ENCODE data around the gene ITGA6. TPM values are rescaled to one million over a fixed set of nuclear protein-coding genes. Genes with fewer than 3 reads are reported as not detected.
A peak's percentile ranks its signal among the peaks of the same experiment; 100 is the strongest.

The ITGA6 gene
- total RNA-seq, 1 experiment from 2014 or later: 181 TPM

DNA sequence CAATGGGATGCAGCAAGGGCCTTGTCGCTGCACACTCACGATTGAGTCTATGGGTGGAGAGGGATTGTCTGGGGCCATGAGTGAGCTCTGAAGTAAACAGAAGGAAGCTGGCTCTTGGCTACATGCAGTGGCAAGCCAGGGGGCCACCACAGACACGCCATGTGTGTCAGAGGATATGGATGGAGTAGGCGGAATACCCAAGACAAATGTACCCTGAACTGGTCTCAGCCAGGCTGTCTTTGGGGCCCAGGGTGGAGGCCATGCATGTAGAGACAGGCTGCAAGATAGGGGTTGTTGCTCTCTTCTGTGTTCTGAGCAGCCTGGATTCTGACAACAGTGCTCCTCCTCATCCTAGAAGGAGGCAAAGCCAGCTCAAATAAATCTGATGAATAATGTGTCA lies 24.0 kb upstream of the ITGA6 start:
- H3K27ac ChIP-seq (ENCODE audit: low read length): no peak overlapping the region
- intact Hi-C loops (cut with micrococcal nuclease): no loop called here
- ChIA-PET POLR2A (ENCODE audit: unreplicated experiment) (no interaction called here), CTCF (no interaction called here)
- H3K4me1 ChIP-seq (ENCODE audit: insufficient read depth, low read length): peaks cover 10% of the 10 kb centered on the region; the same call in 1 of the 2 replicates
- no peak overlapping the region for H3K4me2 ChIP-seq (ENCODE audit: low read length)
- TF ChIP-seq EZH2 (IDR thresholded peaks at IDR 0.05; ENCODE audit: low read length, unreplicated experiment) (no peak), EZH2phosphoT487 (IDR thresholded peaks at IDR 0.05; ENCODE audit: borderline replicate concordance, low read length) (no peak)
- TF ChIP-seq, protein P1, sequence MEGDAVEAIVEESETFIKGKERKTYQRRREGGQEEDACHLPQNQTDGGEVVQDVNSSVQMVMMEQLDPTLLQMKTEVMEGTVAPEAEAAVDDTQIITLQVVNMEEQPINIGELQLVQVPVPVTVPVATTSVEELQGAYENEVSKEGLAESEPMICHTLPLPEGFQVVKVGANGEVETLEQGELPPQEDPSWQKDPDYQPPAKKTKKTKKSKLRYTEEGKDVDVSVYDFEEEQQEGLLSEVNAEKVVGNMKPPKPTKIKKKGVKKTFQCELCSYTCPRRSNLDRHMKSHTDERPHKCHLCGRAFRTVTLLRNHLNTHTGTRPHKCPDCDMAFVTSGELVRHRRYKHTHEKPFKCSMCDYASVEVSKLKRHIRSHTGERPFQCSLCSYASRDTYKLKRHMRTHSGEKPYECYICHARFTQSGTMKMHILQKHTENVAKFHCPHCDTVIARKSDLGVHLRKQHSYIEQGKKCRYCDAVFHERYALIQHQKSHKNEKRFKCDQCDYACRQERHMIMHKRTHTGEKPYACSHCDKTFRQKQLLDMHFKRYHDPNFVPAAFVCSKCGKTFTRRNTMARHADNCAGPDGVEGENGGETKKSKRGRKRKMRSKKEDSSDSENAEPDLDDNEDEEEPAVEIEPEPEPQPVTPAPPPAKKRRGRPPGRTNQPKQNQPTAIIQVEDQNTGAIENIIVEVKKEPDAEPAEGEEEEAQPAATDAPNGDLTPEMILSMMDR (conservative IDR thresholded peaks at IDR 0.05; ENCODE audit: low read depth, low read length): no peak
- H3K79me2 ChIP-seq (ENCODE audit: low read length): no peaks in the 10 kb centered on the region
- no peaks in the 10 kb centered on the region for H3K9me2 ChIP-seq (replicated peaks; ENCODE audit: low read length)
- no peak overlapping the region for H3K9ac ChIP-seq (ENCODE audit: low read length)
- H3K4me3 ChIP-seq (ENCODE audit: low read length): no peak overlapping the region
- no peak overlapping the region for H2AFZ ChIP-seq (ENCODE audit: low read length)
- ATAC-seq (no peak), DNase-seq (no peak)
- H3K9me3 ChIP-seq (ENCODE audit: low read length): no peaks in the 10 kb centered on the region
- no peaks in the 10 kb centered on the region for H3K27me3 ChIP-seq (ENCODE audit: low read length)
- H4K20me1 ChIP-seq (ENCODE audit: low read length): no peaks in the 10 kb centered on the region
- no peaks in the 10 kb centered on the region for H3F3A ChIP-seq (ENCODE audit: low read length, unreplicated experiment)
- BruUV-seq (replicated peaks): no TSS peak
- no peaks in the 10 kb centered on the region for H3K36me3 ChIP-seq (ENCODE audit: low read depth, low read length)

DNA sequence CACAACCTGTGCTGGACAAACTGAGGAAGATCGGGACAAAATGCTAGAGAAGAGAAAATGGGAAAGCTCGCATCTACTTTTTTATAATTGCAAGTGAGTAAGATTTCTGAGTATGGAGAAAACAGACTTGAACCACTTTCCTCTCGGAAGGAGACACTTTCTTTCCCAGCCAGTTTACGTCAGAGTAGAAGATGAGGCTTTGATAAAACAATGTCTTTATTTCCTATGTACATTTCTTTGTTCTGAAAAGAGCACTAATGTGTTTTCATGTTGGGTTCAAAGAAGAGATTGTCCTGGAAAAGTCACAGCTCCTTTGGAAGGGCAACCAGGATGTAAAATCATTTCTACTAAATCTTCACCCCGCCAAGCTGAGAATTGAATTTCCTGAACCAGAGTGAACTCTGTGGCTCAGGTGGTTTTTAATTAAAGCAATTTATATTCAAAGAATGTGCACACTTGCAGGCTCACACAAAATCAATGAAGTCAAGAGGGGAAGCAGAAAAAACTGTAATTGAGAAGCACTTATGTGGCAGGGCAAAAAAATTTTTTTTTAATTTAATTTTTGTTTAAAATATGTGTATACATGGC lies 23.4 kb upstream of the ITGA6 start:
- no peaks in the 10 kb centered on the region for H3K36me3 ChIP-seq (ENCODE audit: low read depth, low read length)
- POLR2A ChIA-PET (ENCODE audit: unreplicated experiment): no interaction called here
- H3F3A ChIP-seq (ENCODE audit: low read length, unreplicated experiment): no peaks in the 10 kb centered on the region
- ATAC-seq: no peak
- BruUV-seq (replicated peaks): no TSS peak
- TF ChIP-seq EZH2phosphoT487 (IDR thresholded peaks at IDR 0.05; ENCODE audit: borderline replicate concordance, low read length) (no peak), EZH2 (IDR thresholded peaks at IDR 0.05; ENCODE audit: low read length, unreplicated experiment) (no peak)
- TF ChIP-seq, protein P1 (conservative IDR thresholded peaks at IDR 0.05; ENCODE audit: low read depth, low read length): no peak
- no peaks in the 10 kb centered on the region for H3K9me3 ChIP-seq (ENCODE audit: low read length)
- H3K27me3 ChIP-seq (ENCODE audit: low read length): no peaks in the 10 kb centered on the region
- H3K27ac ChIP-seq (ENCODE audit: low read length): no peak overlapping the region
- no peak overlapping the region for H2AFZ ChIP-seq (ENCODE audit: low read length)
- no peak overlapping the region for H3K4me2 ChIP-seq (ENCODE audit: low read length)
- H4K20me1 ChIP-seq (ENCODE audit: low read length): no peaks in the 10 kb centered on the region
- DNase-seq: no peak
- H3K9me2 ChIP-seq (replicated peaks; ENCODE audit: low read length): no peaks in the 10 kb centered on the region
- H3K9ac ChIP-seq (ENCODE audit: low read length): no peak overlapping the region
- intact Hi-C loops (cut with micrococcal nuclease): no loop called here
- peaks cover 14% of the 10 kb centered on the region; the same call in 1 of the 2 replicates for H3K4me1 ChIP-seq (ENCODE audit: insufficient read depth, low read length)
- no peak overlapping the region for H3K4me3 ChIP-seq (ENCODE audit: low read length)
- CTCF ChIA-PET: no interaction called here
- no peaks in the 10 kb centered on the region for H3K79me2 ChIP-seq (ENCODE audit: low read length)

DNA sequence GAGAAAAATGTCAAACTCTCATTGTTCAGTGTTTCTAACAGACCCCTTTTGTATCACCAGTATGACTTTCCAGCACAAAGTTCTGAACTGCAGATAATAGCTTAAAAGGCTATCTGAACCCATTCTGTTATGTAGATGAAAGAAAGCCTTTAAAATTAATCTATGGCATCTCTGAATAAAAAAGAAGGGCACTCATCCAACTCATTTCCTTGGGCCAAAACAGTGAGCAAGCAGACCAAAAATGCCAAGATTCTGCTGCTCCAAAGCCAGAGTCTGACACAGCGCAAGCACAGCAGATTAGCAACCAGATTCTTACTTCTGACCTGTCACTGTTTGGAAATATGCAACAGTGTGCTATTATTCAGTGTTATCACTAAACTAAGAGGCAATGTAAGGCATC lies 22.6 kb upstream of the ITGA6 start:
- Histone ChIP-seq H3K79me2 (ENCODE audit: low read length) (no peaks in the 10 kb centered on the region), H3K4me3 (ENCODE audit: low read length) (no peak overlapping the region), H3K4me1 (ENCODE audit: insufficient read depth, low read length) (peaks cover 19% of the 10 kb centered on the region; the same call in 1 of the 2 replicates), H4K20me1 (ENCODE audit: low read length) (no peaks in the 10 kb centered on the region), H3K9me3 (ENCODE audit: low read length) (no peaks in the 10 kb centered on the region), H3F3A (ENCODE audit: low read length, unreplicated experiment) (no peaks in the 10 kb centered on the region), H3K27ac (ENCODE audit: low read length) (no peak overlapping the region), H3K27me3 (ENCODE audit: low read length) (no peaks in the 10 kb centered on the region), H2AFZ (ENCODE audit: low read length) (no peak overlapping the region), H3K9me2 (replicated peaks; ENCODE audit: low read length) (no peaks in the 10 kb centered on the region), H3K4me2 (ENCODE audit: low read length) (no peak overlapping the region), H3K9ac (ENCODE audit: low read length) (no peak overlapping the region), H3K36me3 (ENCODE audit: low read depth, low read length) (no peaks in the 10 kb centered on the region)
- no TSS peak for BruUV-seq (replicated peaks)
- no peak for TF ChIP-seq EZH2phosphoT487 (IDR thresholded peaks at IDR 0.05; ENCODE audit: borderline replicate concordance, low read length)
- TF ChIP-seq EZH2 (IDR thresholded peaks at IDR 0.05; ENCODE audit: low read length, unreplicated experiment): no peak
- TF ChIP-seq, protein P1 (conservative IDR thresholded peaks at IDR 0.05; ENCODE audit: low read depth, low read length): no peak
- ChIA-PET CTCF (no interaction called here), POLR2A (ENCODE audit: unreplicated experiment) (no interaction called here)
- intact Hi-C loops (cut with micrococcal nuclease): no loop called here
- peak; percentile 70 for DNase-seq
- ATAC-seq: peak; percentile 82
